HCT116 (cell line): ENCODE measurements around the gene PCDHB6.
"Not testable (repeated sequence)": the region's sequence is repeated elsewhere in the genome, so short reads cannot be mapped to it uniquely, and the experiment has no call there.

ENCODE experiments used
- MAX ChIP-seq: IDR thresholded peaks from 2 replicates; pipeline ENCODE4 v1.6.1; 2012
- SIN3A ChIP-seq: IDR thresholded peaks from 2 replicates; pipeline ENCODE4 v1.6.1; 2012; ENCODE audit warnings: low read depth

- not testable (repeated sequence) for TF ChIP-seq SIN3A, MAX
Measured at GRCh38 chr5:141174291-141175104, 24.6 kb downstream of the PCDHB6 start.
